H1 (cell line): ENCODE data around the gene HIP1. TPM values are rescaled to one million over a fixed set of nuclear protein-coding genes. Genes with fewer than 3 reads are reported as not detected.

Experiments
- CTCF ChIA-PET: fragments of 300-600 bp; sonication (Branson Sonifier 250); formaldehyde crosslinking; loops from one replicate; lab custom pipeline; 2021; ENCODE audit not compliant: partially characterized antibody; lab: Charles Lee
- POLR2A ChIA-PET: fragments of 300-600 bp; sonication (Branson Sonifier 250); formaldehyde crosslinking; loops from one replicate; lab custom pipeline; 2021; ENCODE audit warnings: inconsistent platforms; ENCODE audit not compliant: partially characterized antibody; lab: Charles Lee
- DNase-seq, 2 experiments: peaks; one replicate each; pipeline versions ENCODE4 v3.0.0 to v3.0.0-alpha.2; 2010 to 2022; ENCODE audit warnings: low spot score in 2 of 2, low read depth in 1 of 2, mixed read lengths in 1 of 2
- FAIRE-seq: peaks from 2 replicates; lab custom pipeline; 2011; peaks lifted over from hg19 to GRCh38; lab: Jason Lieb, UNC
- H2AFZ ChIP-seq: 2 replicates; pipeline ENCODE4 v1.8.1; 2012; ENCODE audit warnings: low read length, inconsistent platforms
- H2AK5ac ChIP-seq: 2 replicates; pipeline ENCODE4 v1.6.1; 2013; ENCODE audit warnings: low read depth, low read length
- H2BK120ac ChIP-seq: replicated peaks from 2 replicates; pipeline ENCODE3; 2013; ENCODE audit warnings: low read depth, low read length, inconsistent platforms
- H2BK12ac ChIP-seq: 2 replicates; pipeline ENCODE4 v1.6.1; 2013; ENCODE audit warnings: low read depth, low read length
- H2BK15ac ChIP-seq: 2 replicates; pipeline ENCODE4 v1.6.1; 2013; ENCODE audit warnings: low read length
- H2BK20ac ChIP-seq: 2 replicates; pipeline ENCODE4 v1.6.1; 2013; ENCODE audit warnings: low read length
- H2BK5ac ChIP-seq: 2 replicates; pipeline ENCODE4 v1.6.1; 2013; ENCODE audit warnings: low read depth, low read length
- H3K14ac ChIP-seq: 2 replicates; pipeline ENCODE4 v1.6.1; 2013; ENCODE audit warnings: inconsistent platforms; ENCODE audit not compliant: insufficient read length
- H3K18ac ChIP-seq: 2 replicates; pipeline ENCODE4 v1.6.1; 2013; ENCODE audit warnings: low read length; ENCODE audit errors: extremely low read depth
- H3K23ac ChIP-seq: 2 replicates; pipeline ENCODE4 v1.6.1; 2013; ENCODE audit warnings: inconsistent platforms; ENCODE audit not compliant: insufficient read length
- H3K23me2 ChIP-seq: 2 replicates; pipeline ENCODE4 v1.6.1; 2013; ENCODE audit warnings: low read depth, low read length
- H3K27ac ChIP-seq: 2 replicates; pipeline ENCODE4 v1.6.1; 2011; ENCODE audit warnings: low read depth, low read length, inconsistent platforms
- H3K27me3 ChIP-seq, 4 experiments: replicated peaks in 1 of 4; 1 replicate in 1 of 4; 2 replicates in 3 of 4; pipeline versions ENCODE4 v1.6.1 to v1.8.1; 2011 to 2013; ENCODE audit warnings: low read length in 3 of 4, mild to moderate bottlenecking in 3 of 4, inconsistent platforms in 2 of 4, mixed read lengths in 2 of 4, moderate library complexity in 1 of 4; ENCODE audit not compliant: control insufficient read depth in 3 of 4, insufficient read depth in 3 of 4; ENCODE audit errors: extremely low read depth in 1 of 4
- H3K36me3 ChIP-seq, 4 experiments: 2 replicates each; pipeline versions ENCODE4 v1.6.1 to v1.8.1; 2011 to 2013; ENCODE audit warnings: mild to moderate bottlenecking in 4 of 4, low read length in 3 of 4, moderate library complexity in 2 of 4, control low read depth in 1 of 4, inconsistent platforms in 1 of 4; ENCODE audit not compliant: insufficient read depth in 4 of 4, control insufficient read depth in 2 of 4
- H3K4ac ChIP-seq: replicated peaks from 2 replicates; pipeline ENCODE3; 2013; ENCODE audit warnings: low read length, low read depth, mixed read lengths, inconsistent platforms; ENCODE audit not compliant: insufficient read length
- H3K4me1 ChIP-seq, 4 experiments: replicated peaks in 1 of 4; 1 replicate in 1 of 4; 2 replicates in 3 of 4; pipeline versions ENCODE4 v1.6.1 to v1.8.1; 2011 to 2013; ENCODE audit warnings: low read length in 3 of 4, inconsistent platforms in 2 of 4, mixed read lengths in 1 of 4; ENCODE audit not compliant: insufficient read depth in 4 of 4, control insufficient read depth in 3 of 4
- H3K4me2 ChIP-seq, 2 experiments: 2 replicates each; pipeline versions ENCODE4 v1.6.1 to v1.8.1; 2011 to 2013; ENCODE audit warnings: low read depth in 2 of 2, low read length in 2 of 2, control low read depth in 1 of 2, inconsistent platforms in 1 of 2, mild to moderate bottlenecking in 1 of 2; ENCODE audit not compliant: insufficient read depth in 1 of 2
- H3K4me3 ChIP-seq, 4 experiments: fragments of 200-600, 300-600 bp in 1 of 4; sonication (generic), shearing (Covaris generic), sonication (Bioruptor Twin) in 1 of 4; 2 replicates each; pipeline versions ENCODE4 v1.5.1 to v1.8.1; 2011 to 2016; ENCODE audit warnings: low read length in 4 of 4, low read depth in 3 of 4, control low read depth in 2 of 4, inconsistent platforms in 2 of 4, mild to moderate bottlenecking in 2 of 4, mixed read lengths in 1 of 4, moderate library complexity in 1 of 4; ENCODE audit not compliant: insufficient read depth in 2 of 4; ENCODE audit errors: extremely low read depth in 1 of 4
- H3K56ac ChIP-seq: replicated peaks from 2 replicates; pipeline ENCODE3; 2013; ENCODE audit warnings: low read depth, mild to moderate bottlenecking, mixed read lengths, low read length, inconsistent platforms; ENCODE audit not compliant: insufficient read length
- H3K79me1 ChIP-seq: 2 replicates; pipeline ENCODE4 v1.6.1; 2013; ENCODE audit warnings: low read depth, low read length, control low read depth
- H3K79me2 ChIP-seq, 2 experiments: 2 replicates each; pipeline versions ENCODE4 v1.6.1 to v1.8.1; 2012 to 2013; ENCODE audit warnings: low read length in 2 of 2, mild to moderate bottlenecking in 2 of 2, inconsistent platforms in 1 of 2; ENCODE audit not compliant: insufficient read depth in 2 of 2, control insufficient read depth in 1 of 2
- H3K9ac ChIP-seq, 4 experiments: replicated peaks in 1 of 4; 1 replicate in 1 of 4; 2 replicates in 3 of 4; pipeline versions ENCODE4 v1.6.1 to v1.8.1; 2011 to 2013; ENCODE audit warnings: low read depth in 3 of 4, low read length in 3 of 4, control low read depth in 2 of 4, mild to moderate bottlenecking in 2 of 4, moderate library complexity in 2 of 4, inconsistent platforms in 1 of 4; ENCODE audit errors: extremely low read depth in 1 of 4
- H3K9me3 ChIP-seq, 2 experiments: 2 replicates each; pipeline versions ENCODE4 v1.6.1 to v1.8.1; 2012 to 2013; ENCODE audit warnings: mild to moderate bottlenecking in 2 of 2, moderate library complexity in 2 of 2, control low read depth in 1 of 2, inconsistent platforms in 1 of 2, low read depth in 1 of 2, low read length in 1 of 2, mixed read lengths in 1 of 2; ENCODE audit not compliant: insufficient read depth in 2 of 2
- H4K20me1 ChIP-seq, 2 experiments: replicated peaks in 1 of 2; 2 replicates each; pipeline versions ENCODE3 to v1.8.1; 2011 to 2013; ENCODE audit warnings: inconsistent platforms in 2 of 2, low read length in 2 of 2, mild to moderate bottlenecking in 1 of 2; ENCODE audit not compliant: insufficient read depth in 2 of 2, control insufficient read depth in 1 of 2
- H4K5ac ChIP-seq: 2 replicates; pipeline ENCODE4 v1.6.1; 2013; ENCODE audit warnings: low read length, low read depth, mixed read lengths, inconsistent platforms; ENCODE audit not compliant: insufficient read length
- H4K8ac ChIP-seq: 2 replicates; pipeline ENCODE4 v1.8.0; 2013; ENCODE audit warnings: mild to moderate bottlenecking, moderate library complexity, low read length, inconsistent platforms; ENCODE audit not compliant: insufficient read depth; ENCODE audit errors: extremely low read depth
- H4K91ac ChIP-seq: replicated peaks from 2 replicates; pipeline ENCODE3; 2013; ENCODE audit warnings: low read length, mixed read lengths, inconsistent platforms; ENCODE audit not compliant: insufficient read length
- BACH1 ChIP-seq: IDR thresholded peaks from 2 replicates; pipeline ENCODE4 v1.6.1; 2012; ENCODE audit warnings: low read length, improper control_type of control experiment
- BRCA1 ChIP-seq: IDR thresholded peaks from 2 replicates; pipeline ENCODE4 v1.6.1; 2012; ENCODE audit warnings: low read depth, low read length, improper control_type of control experiment
- CHD2 ChIP-seq: IDR thresholded peaks from 2 replicates; pipeline ENCODE4 v1.6.1; 2012; ENCODE audit warnings: low read length, improper control_type of control experiment
- EZH2 ChIP-seq: fragments of 200-600 bp; sonication (generic); IDR thresholded peaks from 2 replicates; pipeline ENCODE4 v1.7.1; 2012; ENCODE audit warnings: low read depth, mild to moderate bottlenecking, moderate library complexity, low read length, inconsistent platforms; ENCODE audit not compliant: severe bottlenecking
- GTF2F1 ChIP-seq: IDR thresholded peaks from 2 replicates; pipeline ENCODE4 v1.6.1; 2012; ENCODE audit warnings: low read depth, low read length, improper control_type of control experiment, borderline replicate concordance
- MAFK ChIP-seq: IDR thresholded peaks from 2 replicates; pipeline ENCODE4 v1.6.1; 2012; ENCODE audit warnings: low read depth, mild to moderate bottlenecking, improper control_type of control experiment, low read length
- POLR2AphosphoS5 ChIP-seq: IDR thresholded peaks from 2 replicates; pipeline ENCODE4 v1.6.1; 2011; ENCODE audit warnings: low read depth, low read length
- RXRA ChIP-seq: IDR thresholded peaks from 2 replicates; pipeline ENCODE4 v1.6.1; 2011; ENCODE audit warnings: low read depth, mild to moderate bottlenecking, low read length, moderate library complexity; ENCODE audit not compliant: insufficient read depth
- YY1 ChIP-seq: IDR thresholded peaks from 2 replicates; pipeline ENCODE4 v1.6.1; 2011; ENCODE audit warnings: low read depth, mild to moderate bottlenecking, low read length
- WGBS, 2 experiments: shearing (Covaris generic) in 1 of 2; methylation state at CpG; one replicate each; pipeline versions ENCODE4 v1.1.6 to v1.1.7; 2013 to 2015; ENCODE audit warnings: low lambda C conversion rate in 2 of 2, mixed read lengths in 2 of 2, inconsistent platforms in 1 of 2, low coverage in 1 of 2, missing lambda C conversion rate in 1 of 2; ENCODE audit not compliant: insufficient replicate concordance in 2 of 2, insufficient coverage in 1 of 2, insufficient read length in 1 of 2; ENCODE audit errors: extremely low coverage in 1 of 2, missing lambda C conversion rate in 1 of 2; 5-methylcytosine and 5-hydroxymethylcytosine counted together
- polyA plus RNA-seq, 7 experiments: library from polyadenylated mRNA; depleted of rRNA in 3 of 7; stranded (reverse) in 5 of 7; unstranded in 2 of 7; fragments of >200 nt in 5 of 7; fragments of 200-250 nt in 2 of 7; gene quantifications; 1 replicate in 5 of 7; 2 replicates in 1 of 7; 4 replicates in 1 of 7; pipeline versions ENCODE4 v1.2.1 to v1.2.3, GENCODE V29; 2011 to 2013; ENCODE audit warnings: missing spikeins in 2 of 7, mixed read lengths in 2 of 7
- total RNA-seq: library from RNA; stranded (reverse); fragmentation: NEBNext Ultra II Directional; extraction: Animal tissue kit (Norgen Biotek cat#: 25700); gene quantifications from 2 replicates; pipeline ENCODE4 v1.2.1, GENCODE V29; 2021

The HIP1 gene
- total and polyA plus RNA-seq, 2 of the 8 experiments (the other 6 are each of a cell fraction or from before 2014, with no cell fraction given): 51.8 to 108 TPM

DNA sequence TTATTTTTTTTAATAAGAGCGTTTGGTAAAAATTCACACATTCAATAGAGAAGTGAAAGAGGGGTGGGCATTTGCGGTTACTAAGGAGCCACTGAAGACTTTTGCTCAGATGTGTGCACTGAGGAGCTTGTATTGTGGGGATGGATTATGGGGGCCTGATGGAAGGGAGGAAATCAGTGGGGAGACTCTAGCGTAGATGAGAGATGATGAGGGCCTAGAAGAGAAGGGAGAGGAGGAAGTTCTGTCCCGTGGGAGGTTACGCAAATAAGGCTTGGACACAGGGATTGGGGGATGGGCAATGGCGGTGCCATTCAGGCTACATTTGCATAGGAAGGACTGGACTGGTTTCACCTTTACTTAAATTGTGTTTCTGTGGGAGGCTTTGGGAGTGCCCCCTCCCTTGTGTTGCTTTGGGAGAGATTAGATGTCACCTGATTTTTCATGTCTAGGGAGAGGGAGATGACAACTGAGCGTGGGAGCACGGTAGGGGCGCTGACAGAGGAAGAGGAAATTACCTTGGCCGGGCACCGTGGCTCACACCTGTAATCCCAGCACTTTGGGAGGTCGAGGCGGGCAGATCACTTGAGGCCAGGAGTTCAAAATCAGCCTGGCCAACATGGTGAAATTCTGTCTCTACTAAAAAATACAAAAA is 2.2 kb upstream of the HIP1 start:
- Histone ChIP-seq H3K4me3 (no peak overlapping the region), H2AK5ac (no peak overlapping the region), H3K27me3 (peaks cover 0 to 5% (median 4%) of the 10 kb centered on the region in 4 experiments; a peak in 1 of 7 replicates), H3K27ac (no peak overlapping the region), H2BK120ac (no peak overlapping the region), H3K4me2 (peak overlapping the region; percentile 40 to 50; a peak in 3 of 4 replicates), H3K79me2 (no peaks in the 10 kb centered on the region), H3K23me2 (peaks cover 9% of the 10 kb centered on the region; the same call in 1 of the 2 replicates), H3K23ac (no peak overlapping the region), H2AFZ (peak overlapping the region; percentile 74; the same call in 1 of the 2 replicates), H2BK12ac (0 out of 2 replicates have a peak overlapping the region, but pooled peaks have one; percentile 18), H3K9me3 (no peaks in the 10 kb centered on the region)
- no peak for FAIRE-seq
- POLR2A ChIA-PET: interaction anchor here (1.4 to 1.7 kb wide), 2 partner anchors 8 to 174 kb away, joined by 4 to 5 read pairs; partner anchors contain the start of gene POR
- TF ChIP-seq BACH1: no peak
- TF ChIP-seq GTF2F1: no peak
- no peak for TF ChIP-seq RXRA
- no peak for TF ChIP-seq POLR2AphosphoS5
- TF ChIP-seq BRCA1: no peak
- TF ChIP-seq YY1: 0 out of 2 replicates have a peak, but pooled peaks have one; percentile 40
- no peak for TF ChIP-seq EZH2
- TF ChIP-seq MAFK: no peak
- no peak for TF ChIP-seq CHD2
- TF ChIP-seq, all 59 proteins: peak for 1
- H3K18ac ChIP-seq: no peak overlapping the region; the same call in none of the 2 replicates
- H4K5ac ChIP-seq: no peak overlapping the region
- no peak overlapping the region for H3K9ac ChIP-seq
- peaks cover 0 to 7% (median 5%) of the 10 kb centered on the region in 4 experiments; a peak in 6 of 7 replicates for H3K4me1 ChIP-seq
- peak overlapping the region; percentile 90 for H3K4ac ChIP-seq
- H2BK20ac ChIP-seq: no peak overlapping the region; the same call in 1 of the 2 replicates
- no peak overlapping the region for H2BK15ac ChIP-seq
- peaks cover 0 to 1% of the 10 kb centered on the region in 2 experiments for H4K20me1 ChIP-seq
- H3K14ac ChIP-seq: no peak overlapping the region
- H3K36me3 ChIP-seq: no peaks in the 10 kb centered on the region
- H3K79me1 ChIP-seq: no peaks in the 10 kb centered on the region
- no peak overlapping the region for H4K8ac ChIP-seq
- H4K91ac ChIP-seq: no peak overlapping the region
- DNase-seq: peak in 1 of 2 experiments; percentile 50
- WGBS, 2 experiments: 54% methylated on average over 13 of the region's 13 CpGs; no CpG with 5 or more reads in 1 of the 2 experiments
- 0 out of 2 replicates have a peak overlapping the region, but pooled peaks have one; percentile 71 for H2BK5ac ChIP-seq
- H3K56ac ChIP-seq: no peak overlapping the region
- CTCF ChIA-PET: interaction anchor here (0.7 to 5.3 kb wide), 5 partner anchors 11 to 63 kb away, joined by 3 to 39 read pairs (median 3); no protein-coding TSS in a partner anchor
